HEK293 (cell line): ENCODE measurements around the gene MVD.

Experiments
- CTCF ChIA-PET: fragments of 350-600 bp; formaldehyde crosslinking; extraction: SDS; loops from one replicate; lab custom pipeline; 2021; ENCODE audit warnings: antibody characterized with exemption; lab: Yijun Ruan, JAX
- POLR2A ChIA-PET: fragments of 300-600 bp; formaldehyde crosslinking; extraction: SDS; loops from one replicate; lab custom pipeline; 2020; ENCODE audit warnings: antibody characterized with exemption, inconsistent platforms; lab: Yijun Ruan, JAX
- H3K27ac ChIP-seq: fragments of 200-500 bp; sonication (Bioruptor generic); 2 replicates; pipeline ENCODE4 v1.5.1; 2014; ENCODE audit warnings: low read depth, low read length, control low read depth, inconsistent platforms; ENCODE audit errors: extremely low read depth
- H3K36me3 ChIP-seq, 2 experiments: fragments of 200-500 bp in 1 of 2; sonication (Bioruptor generic) in 1 of 2; 1 replicate in 1 of 2; 2 replicates in 1 of 2; pipeline ENCODE4 v1.5.1; 2014 to 2017; ENCODE audit warnings: inconsistent platforms in 2 of 2, low read length in 2 of 2; ENCODE audit not compliant: control insufficient read depth in 2 of 2, insufficient read depth in 1 of 2
- H3K4me1 ChIP-seq: fragments of 200-500 bp; sonication (Bioruptor generic); 2 replicates; pipeline ENCODE4 v1.5.1; 2014; ENCODE audit warnings: mild to moderate bottlenecking, low read length, inconsistent platforms; ENCODE audit not compliant: control insufficient read depth, insufficient read depth
- H3K4me3 ChIP-seq: 2 replicates; pipeline ENCODE4 v1.5.1; 2011; ENCODE audit warnings: low read depth, mild to moderate bottlenecking, control low read depth, low read length, moderate library complexity
- H3K9me3 ChIP-seq: fragments of 200-500 bp; sonication (Bioruptor generic); 2 replicates; pipeline ENCODE4 v1.5.1; 2014; ENCODE audit warnings: low read depth, low read length, inconsistent platforms; ENCODE audit not compliant: control insufficient read depth, insufficient read depth
- EGR2 ChIP-seq: fragments of 450-650 bp; formaldehyde crosslinking; IDR thresholded peaks from 2 replicates; pipeline ENCODE4 v1.5.1; 2016; ENCODE audit warnings: low read depth, missing biosample characterization, missing genetic modification characterization
- GFI1B ChIP-seq: fragments of 450-650 bp; formaldehyde crosslinking; IDR thresholded peaks from 2 replicates; pipeline ENCODE4 v1.5.1; 2016; ENCODE audit warnings: missing biosample characterization, missing genetic modification characterization
- GLIS1 ChIP-seq: fragments of 450-650 bp; formaldehyde crosslinking; IDR thresholded peaks from 2 replicates; pipeline ENCODE4 v1.5.1; 2016; ENCODE audit warnings: missing biosample characterization, missing genetic modification characterization
- KLF1 ChIP-seq: fragments of 450-650 bp; formaldehyde crosslinking; IDR thresholded peaks from 2 replicates; pipeline ENCODE4 v1.5.1; 2016; ENCODE audit warnings: missing biosample characterization, missing genetic modification characterization
- KLF10 ChIP-seq: fragments of 450-650 bp; IDR thresholded peaks from 2 replicates; pipeline ENCODE4 v1.5.1; 2018; ENCODE audit warnings: missing biosample characterization, mild to moderate bottlenecking, missing genetic modification characterization
- KLF8 ChIP-seq: fragments of 450-650 bp; formaldehyde crosslinking; IDR thresholded peaks from 2 replicates; pipeline ENCODE4 v1.5.1; 2016; ENCODE audit warnings: missing biosample characterization, missing genetic modification characterization
- MZF1 ChIP-seq: fragments of 450-650 bp; formaldehyde crosslinking; IDR thresholded peaks from 2 replicates; pipeline ENCODE4 v1.5.1; 2017; ENCODE audit warnings: missing biosample characterization, missing genetic modification characterization, borderline replicate concordance
- OSR2 ChIP-seq: fragments of 450-650 bp; formaldehyde crosslinking; IDR thresholded peaks from 2 replicates; pipeline ENCODE4 v1.5.1; 2016; ENCODE audit warnings: missing biosample characterization, missing genetic modification characterization
- PBX3 ChIP-seq: sonication (generic); formaldehyde crosslinking; IDR thresholded peaks from 2 replicates; pipeline ENCODE4 v1.8.1; 2022; ENCODE audit warnings: mild to moderate bottlenecking, moderate library complexity, missing genetic modification reagents
- YY1 ChIP-seq: fragments of 450-650 bp; formaldehyde crosslinking; IDR thresholded peaks from 2 replicates; pipeline ENCODE4 v1.5.1; 2018; ENCODE audit warnings: missing biosample characterization, missing genetic modification characterization
- ZBTB20 ChIP-seq: fragments of 450-650 bp; formaldehyde crosslinking; IDR thresholded peaks from 2 replicates; pipeline ENCODE4 v1.5.1; 2016; ENCODE audit warnings: missing biosample characterization, missing genetic modification characterization
- ZBTB21 ChIP-seq: fragments of 450-650 bp; formaldehyde crosslinking; IDR thresholded peaks from 2 replicates; pipeline ENCODE4 v1.5.1; 2017; ENCODE audit warnings: missing biosample characterization, missing genetic modification characterization
- ZBTB26 ChIP-seq: fragments of 450-650 bp; formaldehyde crosslinking; optimal IDR thresholded peaks from 2 replicates; pipeline ENCODE3; 2016; ENCODE audit warnings: missing biosample characterization, mild to moderate bottlenecking, missing genetic modification characterization
- ZBTB44 ChIP-seq: fragments of 450-650 bp; IDR thresholded peaks from 2 replicates; pipeline ENCODE4 v1.5.1; 2018; ENCODE audit warnings: missing biosample characterization, mild to moderate bottlenecking, missing genetic modification characterization
- ZFHX2 ChIP-seq: fragments of 450-650 bp; formaldehyde crosslinking; conservative IDR thresholded peaks from 2 replicates; pipeline ENCODE4 v1.5.1; 2016; ENCODE audit warnings: missing biosample characterization, missing genetic modification characterization
- ZFP3 ChIP-seq: fragments of 450-650 bp; formaldehyde crosslinking; IDR thresholded peaks from 2 replicates; pipeline ENCODE4 v1.5.1; 2016; ENCODE audit warnings: low read depth, missing biosample characterization, missing genetic modification characterization
- ZNF10 ChIP-seq: fragments of 450-650 bp; formaldehyde crosslinking; IDR thresholded peaks from 2 replicates; pipeline ENCODE4 v1.5.1; 2017; ENCODE audit warnings: missing biosample characterization, missing genetic modification characterization
- ZNF114 ChIP-seq: fragments of 450-650 bp; formaldehyde crosslinking; IDR thresholded peaks from 2 replicates; pipeline ENCODE4 v1.5.0; 2017; ENCODE audit warnings: missing biosample characterization, missing genetic modification characterization
- ZNF174 ChIP-seq: fragments of 450-650 bp; formaldehyde crosslinking; IDR thresholded peaks from 2 replicates; pipeline ENCODE4 v1.5.0; 2017; ENCODE audit warnings: missing biosample characterization, mild to moderate bottlenecking, missing genetic modification characterization
- ZNF280D ChIP-seq: fragments of 450-650 bp; formaldehyde crosslinking; IDR thresholded peaks from 2 replicates; pipeline ENCODE4 v1.5.1; 2016; ENCODE audit warnings: missing biosample characterization, missing genetic modification characterization
- ZNF302 ChIP-seq: fragments of 450-650 bp; formaldehyde crosslinking; IDR thresholded peaks from 2 replicates; pipeline ENCODE4 v1.5.1; 2016; ENCODE audit warnings: missing biosample characterization, missing genetic modification characterization, low read depth
- ZNF335 ChIP-seq: fragments of 450-650 bp; formaldehyde crosslinking; conservative IDR thresholded peaks from 2 replicates; pipeline ENCODE4 v1.5.1; 2016; ENCODE audit warnings: missing biosample characterization, missing genetic modification characterization
- ZNF37A ChIP-seq: fragments of 450-650 bp; IDR thresholded peaks from 2 replicates; pipeline ENCODE4 v1.5.1; 2018; ENCODE audit warnings: missing biosample characterization, missing genetic modification characterization
- ZNF561 ChIP-seq: fragments of 450-650 bp; IDR thresholded peaks from 2 replicates; pipeline ENCODE4 v1.5.1; 2018; ENCODE audit warnings: missing biosample characterization, missing genetic modification characterization, borderline replicate concordance
- ZNF580 ChIP-seq: fragments of 450-650 bp; formaldehyde crosslinking; IDR thresholded peaks from 2 replicates; pipeline ENCODE4 v1.5.1; 2016; ENCODE audit warnings: missing biosample characterization, missing genetic modification characterization
- ZNF596 ChIP-seq: fragments of 450-650 bp; IDR thresholded peaks from 2 replicates; pipeline ENCODE4 v1.5.0; 2018; ENCODE audit warnings: missing biosample characterization, mild to moderate bottlenecking, missing genetic modification characterization, moderate library complexity
- ZNF629 ChIP-seq: fragments of 450-650 bp; formaldehyde crosslinking; IDR thresholded peaks from 2 replicates; pipeline ENCODE4 v1.5.1; 2017; ENCODE audit warnings: missing biosample characterization, missing genetic modification characterization
- ZNF660 ChIP-seq: fragments of 450-650 bp; IDR thresholded peaks from 2 replicates; pipeline ENCODE4 v1.5.1; 2018; ENCODE audit warnings: missing biosample characterization, mild to moderate bottlenecking, missing genetic modification characterization
- ZNF76 ChIP-seq: fragments of 450-650 bp; formaldehyde crosslinking; IDR thresholded peaks from 2 replicates; pipeline ENCODE4; 2016; ENCODE audit warnings: low read depth, missing biosample characterization, missing genetic modification characterization, borderline replicate concordance
- ZSCAN30 ChIP-seq: fragments of 450-650 bp; IDR thresholded peaks from 2 replicates; pipeline ENCODE4 v1.5.1; 2018; ENCODE audit warnings: missing biosample characterization, mild to moderate bottlenecking, missing genetic modification characterization, moderate library complexity
- ZXDB ChIP-seq: fragments of 450-650 bp; formaldehyde crosslinking; IDR thresholded peaks from 2 replicates; pipeline ENCODE4 v1.5.1; 2016; ENCODE audit warnings: missing biosample characterization, missing genetic modification characterization

MVD gene

GRCh38 chr16:88706229-88706964, 43.5 kb upstream of the MVD start, which contains the start of the genes CTU2 and RNF166:
CTU2 (plus strand) TSS chr16:88706503; CDS start chr16:88706531, 28 bp downstream.
RNF166 (minus strand) TSS chr16:88706408; CDS start chr16:88706325, 83 bp downstream.
- POLR2A ChIA-PET: interaction anchor here (1.1 to 1.5 kb wide), 2 partner anchors 12 to 44 kb away, joined by 3 read pairs; partner anchors contain the start of gene MVD
- H3K9me3 ChIP-seq: no peaks in the 10 kb centered on the region
- H3K4me1 ChIP-seq: no peaks in the 10 kb centered on the region
- H3K36me3 ChIP-seq: peaks cover 0 to 24% of the 10 kb centered on the region in 2 experiments; a peak in 1 of 3 replicates
- peak within 1 kb of the TSS; percentile 75 for H3K4me3 ChIP-seq
- CTCF ChIA-PET: interaction anchor here (1.6 kb wide), 2 partner anchors 30 to 31 kb away, joined by 6 read pairs; no protein-coding TSS in a partner anchor
- peak within 1 kb of the TSS; percentile 70; the same call in 1 of the 2 replicates for H3K27ac ChIP-seq
- TF ChIP-seq ZNF76 (tag by site-specific recombination): peak; percentile 71; the same call in 1 of the 2 replicates
- TF ChIP-seq YY1 (tag by site-specific recombination): peak; percentile 32; the same call in 1 of the 2 replicates
- TF ChIP-seq ZNF174: 0 out of 2 replicates have a peak, but pooled peaks have one; percentile 48
- TF ChIP-seq EGR2: peak; percentile 16; the same call in 1 of the 2 replicates
- peak; percentile 87 for TF ChIP-seq ZNF629 (tag by site-specific recombination)
- peak; percentile 38; the same call in 1 of the 2 replicates for TF ChIP-seq KLF8
- no peak for TF ChIP-seq ZFP3
- no peak for TF ChIP-seq ZNF580 (tag by site-specific recombination)
- peak; percentile 88 for TF ChIP-seq ZNF660 (tag by site-specific recombination)
- TF ChIP-seq ZBTB26: peak; percentile 72
- TF ChIP-seq ZNF302 (tag by site-specific recombination): no peak
- TF ChIP-seq KLF10 (tag by site-specific recombination): peak; percentile 65; the same call in 1 of the 2 replicates
- TF ChIP-seq GFI1B (tag by site-specific recombination): no peak
- peak; percentile 29; the same call in 1 of the 2 replicates for TF ChIP-seq OSR2 (tag by site-specific recombination)
- peak; percentile 35 for TF ChIP-seq ZBTB20 (tag by site-specific recombination)
- no peak for TF ChIP-seq MZF1 (tag by site-specific recombination)
- TF ChIP-seq ZXDB (tag by site-specific recombination): no peak
- TF ChIP-seq GLIS1: 0 out of 2 replicates have a peak, but pooled peaks have one; percentile 25
- TF ChIP-seq KLF1: no peak
- TF ChIP-seq ZFHX2 (tag by site-specific recombination): peak; percentile 74
- TF ChIP-seq ZNF596: 0 out of 2 replicates have a peak, but pooled peaks have one; percentile 14
- TF ChIP-seq ZNF10 (tag by site-specific recombination): 0 out of 2 replicates have a peak, but pooled peaks have one; percentile 24
- TF ChIP-seq PBX3: 0 out of 2 replicates have a peak, but pooled peaks have one; percentile 40
- TF ChIP-seq ZNF561 (tag by site-specific recombination): peak; percentile 52; the same call in 1 of the 2 replicates
- TF ChIP-seq ZBTB44 (tag by site-specific recombination): peak; percentile 56
- no peak for TF ChIP-seq ZNF37A
- TF ChIP-seq ZBTB21 (tag by site-specific recombination): peak; percentile 57; the same call in 1 of the 2 replicates
- peak; percentile 77 for TF ChIP-seq ZSCAN30 (tag by site-specific recombination)
- no peak for TF ChIP-seq ZNF280D (tag by site-specific recombination)
- TF ChIP-seq ZNF114 (tag by site-specific recombination): no peak
- peak; percentile 72 for TF ChIP-seq ZNF335 (tag by site-specific recombination)
